ENCODE results near the gene FHDC1. TPM values are rescaled to one million over a fixed set of nuclear protein-coding genes. Genes with fewer than 3 reads are reported as not detected.

Gene FHDC1
- total RNA-seq, 4 donors from 2014 or later: 0.96 to 2.0 (median 1.2) TPM

GRCh38 chr4:152956650-152957436 lies 20.7 kb downstream of the FHDC1 start:
- TF ChIP-seq, protein P1, sequence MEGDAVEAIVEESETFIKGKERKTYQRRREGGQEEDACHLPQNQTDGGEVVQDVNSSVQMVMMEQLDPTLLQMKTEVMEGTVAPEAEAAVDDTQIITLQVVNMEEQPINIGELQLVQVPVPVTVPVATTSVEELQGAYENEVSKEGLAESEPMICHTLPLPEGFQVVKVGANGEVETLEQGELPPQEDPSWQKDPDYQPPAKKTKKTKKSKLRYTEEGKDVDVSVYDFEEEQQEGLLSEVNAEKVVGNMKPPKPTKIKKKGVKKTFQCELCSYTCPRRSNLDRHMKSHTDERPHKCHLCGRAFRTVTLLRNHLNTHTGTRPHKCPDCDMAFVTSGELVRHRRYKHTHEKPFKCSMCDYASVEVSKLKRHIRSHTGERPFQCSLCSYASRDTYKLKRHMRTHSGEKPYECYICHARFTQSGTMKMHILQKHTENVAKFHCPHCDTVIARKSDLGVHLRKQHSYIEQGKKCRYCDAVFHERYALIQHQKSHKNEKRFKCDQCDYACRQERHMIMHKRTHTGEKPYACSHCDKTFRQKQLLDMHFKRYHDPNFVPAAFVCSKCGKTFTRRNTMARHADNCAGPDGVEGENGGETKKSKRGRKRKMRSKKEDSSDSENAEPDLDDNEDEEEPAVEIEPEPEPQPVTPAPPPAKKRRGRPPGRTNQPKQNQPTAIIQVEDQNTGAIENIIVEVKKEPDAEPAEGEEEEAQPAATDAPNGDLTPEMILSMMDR (IDR thresholded peaks at IDR 0.05): no peak
- DNase-seq (ENCODE audit: low spot score): no peak
- no peak for ATAC-seq (ENCODE audit: low FRiP score)

- DNase-seq (ENCODE audit: low spot score) (no peak), ATAC-seq (ENCODE audit: low FRiP score) (peak; percentile 33)
- TF ChIP-seq, protein P1 (IDR thresholded peaks at IDR 0.05): no peak
Measured at GRCh38 chr4:152957437-152958171, 21.5 kb downstream of the FHDC1 start.

- ATAC-seq (ENCODE audit: low FRiP score) (no peak), DNase-seq (ENCODE audit: low spot score) (no peak)
- TF ChIP-seq, protein P1 (IDR thresholded peaks at IDR 0.05): no peak
Measured at GRCh38 chr4:152959080-152959479, 23.0 kb downstream of the FHDC1 start.

DNA sequence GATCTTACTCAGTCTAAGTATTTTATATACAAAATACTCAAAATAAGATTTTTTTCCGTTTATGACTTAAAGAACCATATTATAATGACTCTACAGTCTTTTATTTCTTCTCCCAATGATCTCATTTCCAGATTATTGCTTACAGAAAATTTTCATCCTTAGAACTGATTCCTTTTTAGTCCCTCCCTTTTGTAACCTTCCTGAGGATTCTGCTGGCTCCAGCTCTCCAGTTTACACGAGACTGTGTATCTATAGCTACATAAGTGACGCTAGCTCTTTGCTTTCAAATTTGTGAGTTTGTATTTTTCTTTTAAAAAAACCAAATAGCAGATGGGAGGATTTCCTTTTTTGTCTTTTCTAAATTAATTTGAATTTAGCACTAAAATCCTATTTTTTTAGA lies 24.0 kb downstream of the FHDC1 start:
- DNase-seq (ENCODE audit: low spot score) (no peak), ATAC-seq (ENCODE audit: low FRiP score) (no peak)
- TF ChIP-seq, protein P1 (IDR thresholded peaks at IDR 0.05): no peak

DNA sequence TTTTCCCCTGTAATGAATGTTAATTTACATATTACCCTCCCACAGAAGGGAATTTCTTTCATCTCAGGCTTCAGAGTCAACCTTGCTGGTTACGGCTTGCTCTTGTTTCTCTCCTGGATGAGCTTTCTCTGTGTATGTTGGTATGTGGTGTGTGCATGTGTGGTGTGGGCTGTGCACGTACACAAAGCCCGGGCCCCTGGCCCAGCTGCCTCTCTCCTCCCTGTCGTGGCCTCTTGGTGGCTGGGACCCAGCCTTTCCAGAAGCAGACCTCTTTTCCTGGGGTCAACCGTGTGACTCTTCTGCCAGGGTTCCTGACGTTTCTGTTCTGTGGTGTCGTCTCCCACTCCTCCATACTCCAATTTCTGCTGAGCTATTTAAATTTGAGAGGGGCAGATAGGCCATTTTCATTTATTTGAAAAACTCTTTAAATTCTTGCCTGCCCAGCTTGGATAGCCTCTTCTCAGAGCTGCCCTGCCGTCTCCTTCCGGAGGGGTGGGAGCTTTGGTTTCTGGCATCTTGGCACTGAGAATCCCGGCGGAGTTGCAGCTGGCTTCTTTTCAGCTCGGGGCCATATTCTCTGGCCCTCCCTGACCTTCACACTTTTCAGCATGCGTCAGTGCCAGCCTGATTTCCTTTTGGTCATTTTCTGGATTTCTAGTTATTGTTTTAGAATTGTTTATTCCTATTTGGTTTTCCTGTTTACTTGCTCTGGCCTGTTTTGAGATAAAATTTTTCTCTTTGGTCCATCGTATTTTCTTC lies 25.1 kb downstream of the FHDC1 start:
- ATAC-seq (ENCODE audit: low FRiP score) (peak; percentile 69), DNase-seq (ENCODE audit: low spot score) (no peak)
- TF ChIP-seq, protein P1 (IDR thresholded peaks at IDR 0.05): no peak

GRCh38 chr4:152961773-152962115 lies 25.6 kb downstream of the FHDC1 start:
- no peak for DNase-seq (ENCODE audit: low spot score)
- TF ChIP-seq, protein P1 (IDR thresholded peaks at IDR 0.05): no peak
- peak; percentile 65 for ATAC-seq (ENCODE audit: low FRiP score)

All from omental fat pad (tissue), 4 donors.